ENCODE measurements around the gene DGCR8.
"Not testable (repeated sequence)": the region's sequence is repeated elsewhere in the genome, so short reads cannot be mapped to it uniquely, and the experiment has no call there.

Gene DGCR8

GRCh38 chr22:20159076-20159475 is 79.0 kb downstream of the DGCR8 start:
- no peak for TF ChIP-seq POLR2A (IDR thresholded peaks at IDR 0.05; ENCODE audit: low read length)
- no peak for TF ChIP-seq GATA1 (IDR thresholded peaks at IDR 0.05; ENCODE audit: low read depth, low read length)
- no peak for DNase-seq

- DNase-seq: not testable (repeated sequence)
Observed at GRCh38 chr22:20159531-20159930, 79.5 kb downstream of the DGCR8 start.

- TF ChIP-seq POLR2A (IDR thresholded peaks at IDR 0.05; ENCODE audit: low read length) (no peak), GATA1 (IDR thresholded peaks at IDR 0.05; ENCODE audit: low read depth, low read length) (no peak)
- DNase-seq: no peak
Observed at GRCh38 chr22:20160041-20160440, 80.0 kb downstream of the DGCR8 start.
